Esophagus muscularis mucosa (tissue), 4 donors: ENCODE results near the gene ZBTB47.

Experiments used
- CTCF ChIP-seq, 3 experiments: fragments of 200-600 bp in 2 of 3; fragments of 450-650 bp in 1 of 3; sonication (generic) in 2 of 3; IDR thresholded peaks; one replicate each; pipeline ENCODE4 v1.5.1; 2017 to 2019; ENCODE audit warnings: antibody characterized with exemption in 3 of 3, mild to moderate bottlenecking in 2 of 3, moderate library complexity in 1 of 3
- EP300 ChIP-seq: sonication (generic); formaldehyde crosslinking; IDR thresholded peaks from one replicate; pipeline ENCODE4 v1.6.1; 2017; ENCODE audit warnings: antibody characterized with exemption
- POLR2A ChIP-seq: fragments of 450-650 bp; IDR thresholded peaks from one replicate; pipeline ENCODE4 v1.6.1; 2017; ENCODE audit warnings: antibody characterized with exemption, moderate library complexity, mild to moderate bottlenecking, low read depth
- POLR2AphosphoS5 ChIP-seq, 2 donors: sonication (generic); formaldehyde crosslinking; IDR thresholded peaks; one replicate each; pipeline ENCODE4 v1.6.1; 2017; ENCODE audit warnings: antibody characterized with exemption in 2 of 2

DNA sequence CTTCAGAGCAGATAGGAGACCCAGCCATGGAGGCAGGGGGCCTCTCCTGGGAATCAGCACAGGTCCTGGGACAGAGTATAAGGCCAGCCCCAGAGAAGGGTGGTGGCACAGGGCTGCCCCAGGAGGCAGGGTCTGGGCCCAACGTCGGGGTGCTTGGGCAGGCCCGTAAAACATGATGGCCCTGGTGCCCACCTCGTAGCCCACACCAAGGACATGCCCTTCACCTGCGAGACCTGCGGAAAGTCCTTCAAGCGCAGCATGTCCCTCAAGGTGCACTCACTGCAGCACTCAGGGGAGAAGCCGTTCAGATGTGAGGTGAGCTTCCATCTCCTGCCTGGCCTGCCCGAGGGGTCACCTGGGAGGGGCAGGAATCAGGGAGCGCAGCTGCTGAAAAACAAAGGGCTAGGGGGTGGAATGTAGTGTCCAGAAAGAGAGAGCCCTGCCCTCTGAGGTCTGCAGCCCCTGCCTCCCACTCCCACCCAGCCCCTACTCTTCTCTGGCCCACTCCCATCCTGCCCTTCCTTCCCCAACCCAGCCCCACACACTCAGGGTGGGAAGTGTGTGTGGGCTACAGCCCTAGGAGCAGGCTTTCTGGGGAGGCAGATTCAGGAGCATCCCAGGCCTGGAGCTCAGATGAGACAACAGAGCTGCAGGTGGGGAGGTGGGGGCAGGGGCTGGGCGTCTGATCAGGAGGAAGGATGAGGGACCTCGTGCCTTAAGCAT is 9.5 kb downstream of the ZBTB47 start:
- TF ChIP-seq CTCF (IDR thresholded peaks at IDR 0.05) (no peak), POLR2A (no peak), EP300 (no peak), POLR2AphosphoS5 (IDR thresholded peaks at IDR 0.05) (no peak)
